Keratinocyte (primary cell): Measurements from ENCODE around the gene ST3GAL5.

Experiments
- EZH2 ChIP-seq: IDR thresholded peaks from one replicate; pipeline ENCODE4 v1.6.1; 2012; ENCODE audit warnings: inconsistent platforms, mild to moderate bottlenecking, low read length, moderate library complexity
- TF ChIP-seq, protein P1 (sequence below), 3 experiments: IDR thresholded peaks in 1 of 3; conservative IDR thresholded peaks in 1 of 3; optimal IDR thresholded peaks in 1 of 3; 2 replicates in 2 of 3; 3 replicates in 1 of 3; pipeline versions ENCODE3 to v1.5.1; 2011; ENCODE audit warnings: low read length in 3 of 3, mild to moderate bottlenecking in 3 of 3, moderate library complexity in 2 of 3, control low read depth in 1 of 3, inconsistent platforms in 1 of 3; ENCODE audit not compliant: insufficient read depth in 2 of 3; ENCODE audit errors: extremely low read depth in 1 of 3

DNA sequence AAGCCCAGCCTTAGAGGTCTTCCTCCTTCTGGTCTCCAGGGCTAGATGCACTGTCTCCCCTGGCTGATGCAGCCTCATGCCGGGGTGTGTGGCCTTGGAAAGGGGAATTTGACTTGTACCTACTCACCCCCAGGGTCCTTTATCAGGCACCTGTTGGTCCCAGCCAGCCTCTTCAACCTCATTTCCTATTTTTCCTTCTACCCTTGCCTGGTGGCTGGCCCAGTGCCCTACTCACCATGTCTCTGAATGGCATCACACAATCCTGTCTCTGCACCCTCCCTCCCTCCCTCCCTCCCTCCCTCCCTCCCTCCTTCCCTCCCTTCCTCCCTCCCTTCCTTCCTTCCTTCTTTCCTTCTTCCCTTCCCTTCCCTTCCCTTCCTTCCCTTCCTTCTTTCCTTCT lies 17.1 kb upstream of the ST3GAL5 start:
- TF ChIP-seq, protein P1, sequence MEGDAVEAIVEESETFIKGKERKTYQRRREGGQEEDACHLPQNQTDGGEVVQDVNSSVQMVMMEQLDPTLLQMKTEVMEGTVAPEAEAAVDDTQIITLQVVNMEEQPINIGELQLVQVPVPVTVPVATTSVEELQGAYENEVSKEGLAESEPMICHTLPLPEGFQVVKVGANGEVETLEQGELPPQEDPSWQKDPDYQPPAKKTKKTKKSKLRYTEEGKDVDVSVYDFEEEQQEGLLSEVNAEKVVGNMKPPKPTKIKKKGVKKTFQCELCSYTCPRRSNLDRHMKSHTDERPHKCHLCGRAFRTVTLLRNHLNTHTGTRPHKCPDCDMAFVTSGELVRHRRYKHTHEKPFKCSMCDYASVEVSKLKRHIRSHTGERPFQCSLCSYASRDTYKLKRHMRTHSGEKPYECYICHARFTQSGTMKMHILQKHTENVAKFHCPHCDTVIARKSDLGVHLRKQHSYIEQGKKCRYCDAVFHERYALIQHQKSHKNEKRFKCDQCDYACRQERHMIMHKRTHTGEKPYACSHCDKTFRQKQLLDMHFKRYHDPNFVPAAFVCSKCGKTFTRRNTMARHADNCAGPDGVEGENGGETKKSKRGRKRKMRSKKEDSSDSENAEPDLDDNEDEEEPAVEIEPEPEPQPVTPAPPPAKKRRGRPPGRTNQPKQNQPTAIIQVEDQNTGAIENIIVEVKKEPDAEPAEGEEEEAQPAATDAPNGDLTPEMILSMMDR (optimal IDR thresholded peaks at IDR 0.05 in 1 of 3, IDR thresholded peaks at IDR 0.05 in 1 of 3, conservative IDR thresholded peaks at IDR 0.05 in 1 of 3; ENCODE audit: extremely low read depth in 1 of 3, insufficient read depth in 2 of 3, low read length in 3 of 3), result no peak
- TF ChIP-seq EZH2, result no peak
